NCI-H2227 treated with DMSO at 0.1 percent for 48 hours (cell line): ENCODE results near the gene TLNRD1.
"Not testable (repeated sequence)": the region's sequence is repeated elsewhere in the genome, so short reads cannot be mapped to it uniquely, and the experiment has no call there.

ENCODE experiments used
- DNase-seq: peaks from one replicate; lab custom pipeline; 2025; lab: John Stamatoyannopoulos, UW

The TLNRD1 gene

GRCh38 chr15:81000624-81001151 is at the start of gene TLNRD1:
Gene TLNRD1, plus strand, starts transcription at chr15:81000923. Its CDS starts 1,349 bp downstream, at chr15:81002272.
- peak; percentile 73 for DNase-seq

GRCh38 chr15:80951941-80952340 is 48.8 kb upstream of the TLNRD1 start:
- DNase-seq, result no peak

GRCh38 chr15:80953001-80953952 is 47.4 kb upstream of the TLNRD1 start:
- no peak for DNase-seq

DNA sequence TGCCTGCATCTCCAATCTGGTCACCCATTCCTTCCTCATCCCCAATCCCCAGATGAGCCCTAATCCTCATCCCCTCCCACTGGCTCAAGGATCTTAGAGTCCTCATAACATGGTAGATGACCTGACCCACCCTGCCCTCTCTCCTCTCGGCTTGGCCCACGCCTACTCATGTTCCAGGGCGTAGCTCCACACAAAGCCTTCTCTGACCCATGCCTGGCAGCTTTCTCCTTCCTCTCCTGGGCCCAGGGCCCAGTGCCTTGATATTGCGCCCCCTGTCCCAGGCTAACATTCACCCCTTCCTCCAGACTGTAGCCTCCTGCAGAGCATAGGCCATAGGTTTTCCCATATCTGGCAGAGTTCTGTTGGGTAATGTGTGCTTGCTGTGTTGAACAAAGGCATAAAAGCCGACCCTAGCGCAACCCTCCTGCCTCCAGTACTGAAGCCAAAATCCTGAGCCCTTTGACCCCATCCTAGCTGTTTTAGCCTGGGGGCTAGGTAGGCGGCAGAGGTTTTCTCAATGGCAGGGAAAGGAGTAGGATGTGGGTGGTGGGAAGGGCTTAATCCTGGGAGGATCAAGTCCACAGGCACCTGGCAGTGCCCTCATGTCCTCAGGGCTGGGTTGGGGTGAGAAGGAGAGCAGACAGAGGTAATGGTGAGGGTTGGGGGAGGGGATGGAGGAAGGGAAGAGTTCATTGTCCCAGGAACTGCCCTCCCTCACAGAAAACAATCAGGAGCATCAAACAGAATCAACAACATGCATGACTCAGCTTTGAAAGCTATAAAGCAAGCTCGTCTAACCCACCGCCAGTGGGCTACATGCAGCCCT is 46.6 kb upstream of the TLNRD1 start:
- no peak for DNase-seq

- not testable (repeated sequence) for DNase-seq
Measured at GRCh38 chr15:80955571-80956452, 44.9 kb upstream of the TLNRD1 start.

DNA sequence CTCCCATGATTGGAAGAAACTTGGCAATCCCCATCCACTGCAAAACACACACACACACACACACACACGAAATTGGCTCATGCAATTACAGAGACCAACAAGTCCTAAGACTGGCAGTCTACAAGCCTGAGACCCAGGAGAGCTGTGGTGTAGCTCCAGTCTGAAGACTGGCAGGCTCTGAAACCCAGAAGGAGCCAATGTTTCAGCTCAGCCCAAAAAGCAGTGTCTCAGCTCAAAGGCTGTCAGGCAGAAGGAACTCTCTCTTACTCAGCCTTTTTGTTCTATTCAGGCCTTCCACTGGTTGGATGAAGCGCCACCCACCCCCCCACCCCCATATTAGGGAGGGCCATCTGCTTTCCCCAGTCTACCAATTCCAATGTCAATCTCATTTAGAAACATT is 43.2 kb upstream of the TLNRD1 start:
- no peak for DNase-seq

- no peak for DNase-seq
Measured at GRCh38 chr15:80957976-80958375, 42.7 kb upstream of the TLNRD1 start.

GRCh38 chr15:80958818-80959495 is 41.8 kb upstream of the TLNRD1 start:
- no peak for DNase-seq

DNA sequence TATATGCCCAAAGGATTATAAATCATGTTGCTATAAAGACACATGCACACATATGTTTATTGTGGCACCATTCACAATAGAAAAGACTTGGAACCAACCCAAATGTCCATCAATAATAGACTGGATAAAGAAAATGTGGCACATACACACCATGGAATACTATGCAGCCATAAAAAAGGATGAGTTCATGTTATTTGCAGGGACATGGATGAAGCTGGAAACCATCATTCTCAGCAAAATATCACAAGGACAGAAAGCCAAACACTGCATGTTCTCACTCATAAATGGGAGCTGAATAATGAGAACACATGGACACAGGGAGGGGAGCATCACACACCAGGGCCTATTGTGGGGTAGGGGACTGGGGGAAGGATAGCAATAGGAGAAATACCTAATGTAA is 35.3 kb upstream of the TLNRD1 start:
- not testable (repeated sequence) for DNase-seq

- DNase-seq, result no peak
Measured at GRCh38 chr15:80966431-80967197, 34.1 kb upstream of the TLNRD1 start.

DNA sequence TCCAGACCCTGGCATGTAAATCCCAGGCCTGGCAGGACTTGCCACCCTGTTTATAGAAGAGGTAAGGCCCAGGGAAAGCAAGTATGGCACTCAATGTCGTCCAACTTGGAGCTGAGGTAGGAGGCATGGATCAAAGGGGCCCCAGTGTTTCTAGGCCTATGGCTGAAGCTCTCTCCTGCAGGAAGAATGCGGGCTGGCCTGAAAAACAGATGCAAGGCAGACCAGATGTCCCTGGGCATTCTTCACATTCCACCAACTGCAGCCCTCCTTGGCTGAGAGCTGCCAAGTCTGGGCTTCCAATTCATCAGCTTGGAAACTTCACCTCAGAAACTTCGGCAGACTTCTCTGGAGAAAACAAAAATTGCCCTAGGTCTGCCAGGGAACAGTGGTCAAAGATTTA is 33.3 kb upstream of the TLNRD1 start:
- no peak for DNase-seq

DNA sequence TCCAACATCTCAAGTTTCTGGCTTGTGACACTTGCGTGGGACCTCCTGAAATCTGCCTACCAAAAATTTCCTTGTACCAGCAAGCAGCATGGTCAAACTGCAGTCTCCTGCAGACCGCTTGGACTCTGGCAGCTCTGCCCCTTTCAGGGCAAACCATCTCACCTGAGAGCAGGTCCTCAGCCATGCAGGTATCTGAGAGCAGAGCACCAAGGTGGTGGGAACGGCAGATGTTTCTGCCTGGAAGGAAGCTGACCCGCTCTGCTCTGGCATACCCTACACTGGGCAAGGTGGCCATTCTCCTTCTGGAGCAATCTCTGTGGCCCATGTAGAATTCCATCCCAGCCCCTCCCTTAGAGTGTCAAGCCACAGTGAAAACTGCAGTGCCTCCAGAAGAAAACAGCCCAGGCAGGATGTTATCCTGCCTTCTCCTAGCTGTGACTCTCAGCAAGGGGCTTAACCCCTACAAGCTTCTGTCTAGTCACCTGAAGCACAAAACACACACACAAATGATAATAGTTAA is 32.7 kb upstream of the TLNRD1 start:
- no peak for DNase-seq

GRCh38 chr15:80969316-80969715 is 31.4 kb upstream of the TLNRD1 start:
- DNase-seq, result no peak

GRCh38 chr15:80970018-80970657 is 30.6 kb upstream of the TLNRD1 start:
- peak; percentile 71 for DNase-seq

GRCh38 chr15:80970658-80971057 is 30.1 kb upstream of the TLNRD1 start:
- no peak for DNase-seq

GRCh38 chr15:80971143-80971542 is 29.6 kb upstream of the TLNRD1 start:
- DNase-seq, result no peak

DNA sequence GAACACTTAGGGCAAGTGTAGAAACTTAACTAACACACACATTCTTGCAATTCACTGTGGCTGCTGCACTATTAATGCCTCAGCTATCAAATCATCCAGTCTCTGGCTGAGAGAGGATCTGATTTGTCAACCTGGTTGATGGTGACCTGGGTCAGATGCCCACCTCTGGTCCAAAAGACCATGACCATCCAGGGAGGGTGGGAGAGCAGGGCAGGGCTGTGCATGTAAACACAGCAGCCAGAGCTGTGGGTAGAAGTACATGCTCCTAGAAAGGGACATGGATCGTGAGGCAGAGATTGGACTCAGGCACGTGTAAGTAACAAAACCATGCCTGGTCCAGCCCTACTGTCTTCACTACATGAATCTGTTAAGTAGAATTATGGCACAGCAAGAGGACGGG is 28.4 kb upstream of the TLNRD1 start:
- DNase-seq, result no peak

DNA sequence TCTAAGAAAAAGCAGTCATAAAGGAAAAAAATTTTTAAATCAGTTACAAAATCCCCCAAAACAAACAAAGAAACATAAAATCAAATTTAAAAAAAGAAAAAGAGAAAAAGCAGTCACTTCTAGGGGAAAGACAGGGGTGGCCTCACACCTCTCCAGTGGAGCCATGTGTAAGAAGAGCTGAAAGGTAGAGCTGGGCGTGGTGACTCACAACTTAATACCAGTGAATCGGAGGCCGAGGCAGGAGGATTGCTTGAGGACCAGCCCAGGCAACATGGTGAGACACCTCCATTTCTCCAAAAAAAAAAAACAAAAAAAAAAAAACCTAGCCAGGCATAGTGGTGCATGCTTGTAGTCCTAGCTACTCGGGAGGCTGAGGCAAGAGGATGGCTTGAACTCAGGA is 25.8 kb upstream of the TLNRD1 start:
- DNase-seq, result no peak

- no peak for DNase-seq
Measured at GRCh38 chr15:80976851-80977250, 23.9 kb upstream of the TLNRD1 start.
